Gastroesophageal sphincter (tissue), 4 donors: Measurements from ENCODE around the gene GSTK1. TPM values are rescaled to one million over a fixed set of nuclear protein-coding genes. Genes with fewer than 3 reads are reported as not detected.

Source experiments
- ATAC-seq: fragments of 150-250 bp; one replicate; pipeline ENCODE4 v1.9.1; 2016; ENCODE audit warnings: mild to moderate bottlenecking, moderate library complexity
- H3K27ac ChIP-seq, 4 donors: fragments of 200-600 bp; sonication (generic) in 3 of 4; 1 replicate in 3 of 4; 2 replicates in 1 of 4; pipeline ENCODE4 v1.5.1; 2016 to 2019
- H3K27me3 ChIP-seq: fragments of 200-600 bp; sonication (generic); one replicate; pipeline ENCODE4 v1.5.1; 2019
- H3K36me3 ChIP-seq, 2 donors: fragments of 200-600 bp; sonication (generic); one replicate each; pipeline ENCODE4 v1.5.1; 2019; ENCODE audit warnings: control low read depth in 1 of 2
- H3K4me1 ChIP-seq, 3 donors: fragments of 200-600 bp; sonication (generic); 1 replicate in 2 of 3; 2 replicates in 1 of 3; pipeline ENCODE4 v1.5.1; 2016 to 2019; ENCODE audit warnings: control low read depth in 2 of 3
- H3K4me3 ChIP-seq, 2 donors: fragments of 200-600 bp; sonication (generic); one replicate each; pipeline ENCODE4 v1.5.1; 2019; ENCODE audit warnings: mild to moderate bottlenecking in 1 of 2, moderate library complexity in 1 of 2
- H3K9me3 ChIP-seq, 3 donors: fragments of 200-600 bp; sonication (generic); one replicate each; pipeline ENCODE4 v1.5.1; 2017 to 2019; ENCODE audit warnings: control low read depth in 2 of 3
- CTCF ChIP-seq, 4 experiments: fragments of 200-600 bp in 2 of 4; fragments of 450-650 bp in 2 of 4; sonication (generic) in 1 of 4; IDR thresholded peaks; one replicate each; pipeline ENCODE4 v1.5.1; 2017 to 2019; ENCODE audit warnings: antibody characterized with exemption in 4 of 4, mild to moderate bottlenecking in 2 of 4, moderate library complexity in 2 of 4
- EP300 ChIP-seq: sonication (generic); formaldehyde crosslinking; IDR thresholded peaks from one replicate; pipeline ENCODE4 v1.6.1; 2017; ENCODE audit warnings: antibody characterized with exemption, mild to moderate bottlenecking
- POLR2A ChIP-seq, 2 donors: fragments of 450-650 bp; IDR thresholded peaks; one replicate each; pipeline ENCODE4 v1.6.1; 2017; ENCODE audit warnings: antibody characterized with exemption in 2 of 2, mild to moderate bottlenecking in 2 of 2, moderate library complexity in 1 of 2
- POLR2AphosphoS5 ChIP-seq: sonication (generic); formaldehyde crosslinking; IDR thresholded peaks from one replicate; pipeline ENCODE4 v1.6.1; 2017; ENCODE audit warnings: antibody characterized with exemption
- WGBS, 2 donors: methylation state at CpG; one replicate each; pipeline ENCODE4 v1.1.5; 2018; ENCODE audit warnings: low coverage in 1 of 2; 5-methylcytosine and 5-hydroxymethylcytosine counted together
- total RNA-seq, 4 donors: library from RNA; depleted of rRNA; stranded (reverse); fragments of >200 nt; gene quantifications; one replicate each; pipeline ENCODE4 v1.1.0, GENCODE V29; 2016

Gene GSTK1
- total RNA-seq, 4 donors from 2014 or later: 98.1 to 128 (median 120) TPM

GRCh38 chr7:143243111-143243510, 20.1 kb upstream of the GSTK1 start:
- H3K27ac ChIP-seq: no peak overlapping the region
- peaks cover 13% of the 10 kb centered on the region for H3K27me3 ChIP-seq
- peaks cover 0 to 5% (median 0%) of the 10 kb centered on the region in 3 donors for H3K4me1 ChIP-seq
- ATAC-seq: no peak
- TF ChIP-seq POLR2AphosphoS5 (no peak), POLR2A (IDR thresholded peaks at IDR 0.05) (no peak), CTCF (IDR thresholded peaks at IDR 0.05) (no peak), EP300 (no peak)
- H3K4me3 ChIP-seq: no peak overlapping the region
- 27 to 60% methylated on average over 7 of the region's 7 CpGs for WGBS, 2 donors
- H3K9me3 ChIP-seq: no peaks in the 10 kb centered on the region
- H3K36me3 ChIP-seq: no peaks in the 10 kb centered on the region

GRCh38 chr7:143243614-143244013, 19.6 kb upstream of the GSTK1 start:
- TF ChIP-seq CTCF (IDR thresholded peaks at IDR 0.05): no peak
- no peak for TF ChIP-seq EP300
- no peak for TF ChIP-seq POLR2A (IDR thresholded peaks at IDR 0.05)
- TF ChIP-seq POLR2AphosphoS5: no peak
- Histone ChIP-seq H3K4me3 (no peak overlapping the region), H3K27me3 (peaks cover 13% of the 10 kb centered on the region), H3K36me3 (no peaks in the 10 kb centered on the region), H3K27ac (no peak overlapping the region), H3K4me1 (peaks cover 0 to 5% (median 0%) of the 10 kb centered on the region in 3 donors), H3K9me3 (no peaks in the 10 kb centered on the region)
- WGBS, 2 donors: 17 to 53% methylated on average over 1 to 3 of the region's 3 CpGs
- ATAC-seq: no peak

GRCh38 chr7:143244321-143244720, 18.9 kb upstream of the GSTK1 start:
- Histone ChIP-seq H3K9me3 (no peaks in the 10 kb centered on the region), H3K36me3 (no peaks in the 10 kb centered on the region), H3K4me3 (no peak overlapping the region), H3K27me3 (peaks cover 13% of the 10 kb centered on the region), H3K27ac (no peak overlapping the region), H3K4me1 (peaks cover 0 to 5% (median 0%) of the 10 kb centered on the region in 3 donors)
- TF ChIP-seq POLR2A (IDR thresholded peaks at IDR 0.05) (no peak), CTCF (IDR thresholded peaks at IDR 0.05) (no peak), POLR2AphosphoS5 (no peak), EP300 (no peak)
- 50 to 80% methylated on average over 1 of the region's 1 CpG for WGBS, 2 donors
- no peak for ATAC-seq

- H3K27ac ChIP-seq: no peak overlapping the region
- H3K4me3 ChIP-seq: no peak overlapping the region
- H3K27me3 ChIP-seq: peaks cover 13% of the 10 kb centered on the region
- TF ChIP-seq CTCF (IDR thresholded peaks at IDR 0.05) (no peak), POLR2A (IDR thresholded peaks at IDR 0.05) (no peak), POLR2AphosphoS5 (no peak), EP300 (no peak)
- no peaks in the 10 kb centered on the region for H3K9me3 ChIP-seq
- WGBS, 2 donors: 55 to 59% methylated on average over 3 of the region's 3 CpGs
- H3K4me1 ChIP-seq: peaks cover 0 to 5% (median 0%) of the 10 kb centered on the region in 3 donors
- no peaks in the 10 kb centered on the region for H3K36me3 ChIP-seq
- ATAC-seq: no peak
Observed at GRCh38 chr7:143245123-143245522, 18.1 kb upstream of the GSTK1 start.

GRCh38 chr7:143247372-143247771, 15.9 kb upstream of the GSTK1 start:
- no peak for ATAC-seq
- no peak overlapping the region for H3K27ac ChIP-seq
- no peaks in the 10 kb centered on the region for H3K4me1 ChIP-seq
- no peaks in the 10 kb centered on the region for H3K36me3 ChIP-seq
- peaks cover 6% of the 10 kb centered on the region for H3K27me3 ChIP-seq
- no peak overlapping the region for H3K4me3 ChIP-seq
- H3K9me3 ChIP-seq: no peaks in the 10 kb centered on the region
- TF ChIP-seq EP300 (no peak), CTCF (IDR thresholded peaks at IDR 0.05) (no peak), POLR2A (IDR thresholded peaks at IDR 0.05) (no peak), POLR2AphosphoS5 (no peak)
- 33 to 46% methylated on average over 1 of the region's 1 CpG for WGBS, 2 donors
